Measurements from ENCODE around the gene EXTL1.
"Not testable (repeated sequence)": the region's sequence is repeated elsewhere in the genome, so short reads cannot be mapped to it uniquely, and the experiment has no call there.

EXTL1 gene, protein sequence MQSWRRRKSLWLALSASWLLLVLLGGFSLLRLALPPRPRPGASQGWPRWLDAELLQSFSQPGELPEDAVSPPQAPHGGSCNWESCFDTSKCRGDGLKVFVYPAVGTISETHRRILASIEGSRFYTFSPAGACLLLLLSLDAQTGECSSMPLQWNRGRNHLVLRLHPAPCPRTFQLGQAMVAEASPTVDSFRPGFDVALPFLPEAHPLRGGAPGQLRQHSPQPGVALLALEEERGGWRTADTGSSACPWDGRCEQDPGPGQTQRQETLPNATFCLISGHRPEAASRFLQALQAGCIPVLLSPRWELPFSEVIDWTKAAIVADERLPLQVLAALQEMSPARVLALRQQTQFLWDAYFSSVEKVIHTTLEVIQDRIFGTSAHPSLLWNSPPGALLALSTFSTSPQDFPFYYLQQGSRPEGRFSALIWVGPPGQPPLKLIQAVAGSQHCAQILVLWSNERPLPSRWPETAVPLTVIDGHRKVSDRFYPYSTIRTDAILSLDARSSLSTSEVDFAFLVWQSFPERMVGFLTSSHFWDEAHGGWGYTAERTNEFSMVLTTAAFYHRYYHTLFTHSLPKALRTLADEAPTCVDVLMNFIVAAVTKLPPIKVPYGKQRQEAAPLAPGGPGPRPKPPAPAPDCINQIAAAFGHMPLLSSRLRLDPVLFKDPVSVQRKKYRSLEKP

GRCh38 chr1:26021647-26022403 is at the start of gene EXTL1:
Gene EXTL1, plus strand, starts transcription at chr1:26021775. Its CDS starts 872 bp downstream, at chr1:26022647.
- in situ Hi-C loops (cut with MboI; ENCODE audit: low sequenced_read_pairs): no loop called here

GRCh38 chr1:25971811-25972180 is 49.8 kb upstream of the EXTL1 start:
- in situ Hi-C loops (cut with MboI; ENCODE audit: low sequenced_read_pairs): no loop called here

DNA sequence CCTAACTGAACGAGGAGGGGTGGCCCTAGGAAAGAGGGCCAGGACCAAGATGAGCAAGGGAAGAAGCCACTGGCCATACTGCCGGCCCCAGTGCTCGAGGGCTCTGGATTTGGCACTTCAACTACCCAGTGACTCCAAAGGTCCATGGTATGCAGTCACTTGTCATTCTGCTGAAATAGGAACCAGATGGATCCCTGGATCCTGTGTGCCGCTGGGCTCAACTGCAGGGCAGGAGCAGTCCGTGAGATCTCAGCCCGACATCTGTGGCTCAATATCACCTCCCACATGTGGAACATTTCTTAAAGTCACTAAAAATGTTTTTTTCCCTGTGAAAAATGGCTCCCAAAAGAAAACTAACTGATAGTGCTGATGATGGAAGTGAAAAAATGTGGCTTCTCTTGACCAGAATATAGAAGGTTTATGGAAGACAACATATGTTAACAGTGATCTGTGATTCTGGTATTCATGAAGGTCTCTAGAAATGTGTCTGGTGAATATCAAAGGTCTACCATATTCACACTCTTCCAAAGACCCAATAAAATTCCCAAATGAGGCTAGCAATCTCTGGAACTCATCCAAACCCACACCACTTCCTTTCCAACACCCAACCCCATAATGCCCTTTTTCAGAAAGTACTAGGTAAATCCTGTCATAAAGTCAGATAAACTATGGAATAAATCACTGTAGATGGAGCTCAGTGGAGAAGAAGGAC is 47.8 kb upstream of the EXTL1 start:
- in situ Hi-C loops (cut with MboI; ENCODE audit: low sequenced_read_pairs): no loop called here

- in situ Hi-C loops (cut with MboI; ENCODE audit: low sequenced_read_pairs): no loop called here
Observed at GRCh38 chr1:25977801-25978200, 43.8 kb upstream of the EXTL1 start.

- in situ Hi-C loops (cut with MboI; ENCODE audit: low sequenced_read_pairs): no loop called here
Observed at GRCh38 chr1:25978403-25978802, 43.2 kb upstream of the EXTL1 start.

DNA sequence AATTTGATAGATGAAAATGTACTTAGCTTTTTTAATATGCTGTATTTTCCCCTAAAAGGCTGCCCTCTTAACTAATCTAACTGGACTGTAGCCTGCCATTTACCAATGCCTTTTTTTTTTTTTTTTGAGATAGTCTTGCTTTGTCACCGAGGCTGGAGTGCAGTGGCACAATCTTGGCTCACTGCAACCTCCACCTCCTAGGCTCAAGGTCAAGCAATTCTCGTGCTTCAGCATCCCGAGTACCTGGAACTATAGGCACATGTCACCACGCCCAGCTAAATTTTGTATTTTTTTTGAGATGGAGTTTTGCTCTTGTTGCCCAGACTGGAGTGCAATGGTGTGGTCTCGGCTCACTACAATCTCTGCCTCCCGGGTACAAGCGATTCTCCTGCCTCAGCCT is 42.4 kb upstream of the EXTL1 start:
- in situ Hi-C loops (cut with MboI; ENCODE audit: low sequenced_read_pairs): no loop called here

GRCh38 chr1:25985171-25985570 is 36.4 kb upstream of the EXTL1 start:
- in situ Hi-C loops (cut with MboI; ENCODE audit: low sequenced_read_pairs): no loop called here

- in situ Hi-C loops (cut with MboI; ENCODE audit: low sequenced_read_pairs): no loop called here
Observed at GRCh38 chr1:25985670-25986069, 35.9 kb upstream of the EXTL1 start.

GRCh38 chr1:25986773-25987172 is 34.8 kb upstream of the EXTL1 start:
- in situ Hi-C loops (cut with MboI; ENCODE audit: low sequenced_read_pairs): not testable (repeated sequence)

GRCh38 chr1:25987951-25988350 is 33.6 kb upstream of the EXTL1 start:
- in situ Hi-C loops (cut with MboI; ENCODE audit: low sequenced_read_pairs): no loop called here

GRCh38 chr1:25989440-25990234 is 31.9 kb upstream of the EXTL1 start:
- in situ Hi-C loops (cut with MboI; ENCODE audit: low sequenced_read_pairs): no loop called here

GRCh38 chr1:25990251-25990650 is 31.3 kb upstream of the EXTL1 start:
- in situ Hi-C loops (cut with MboI; ENCODE audit: low sequenced_read_pairs): no loop called here

GRCh38 chr1:25990702-25991395 is 30.7 kb upstream of the EXTL1 start:
- in situ Hi-C loops (cut with MboI; ENCODE audit: low sequenced_read_pairs): no loop called here

- in situ Hi-C loops (cut with MboI; ENCODE audit: low sequenced_read_pairs): no loop called here
Observed at GRCh38 chr1:25991937-25992688, 29.5 kb upstream of the EXTL1 start.

DNA sequence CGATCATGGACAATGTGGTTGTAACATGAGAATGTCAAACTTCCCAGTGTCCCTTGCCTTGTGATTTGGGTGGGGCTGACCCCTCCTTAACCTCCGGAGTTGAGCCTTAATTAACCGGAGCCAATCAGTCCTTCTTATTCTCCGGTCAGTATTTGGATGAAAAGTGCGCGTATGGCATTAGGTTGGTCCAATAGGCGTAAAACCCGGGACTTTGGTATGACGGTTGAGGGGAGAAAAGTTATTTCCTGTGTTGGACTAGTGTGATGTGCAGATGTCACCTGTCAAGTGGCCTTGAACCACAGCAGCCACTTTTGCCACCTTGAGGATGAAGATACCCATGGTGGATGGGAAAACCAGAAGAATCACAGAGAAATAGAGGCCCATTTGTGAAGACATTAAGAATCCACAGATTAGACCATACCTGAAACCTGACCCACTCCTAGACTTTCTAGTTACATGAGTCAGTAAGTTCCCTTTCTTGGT is 28.8 kb upstream of the EXTL1 start:
- in situ Hi-C loops (cut with MboI; ENCODE audit: low sequenced_read_pairs): no loop called here

DNA sequence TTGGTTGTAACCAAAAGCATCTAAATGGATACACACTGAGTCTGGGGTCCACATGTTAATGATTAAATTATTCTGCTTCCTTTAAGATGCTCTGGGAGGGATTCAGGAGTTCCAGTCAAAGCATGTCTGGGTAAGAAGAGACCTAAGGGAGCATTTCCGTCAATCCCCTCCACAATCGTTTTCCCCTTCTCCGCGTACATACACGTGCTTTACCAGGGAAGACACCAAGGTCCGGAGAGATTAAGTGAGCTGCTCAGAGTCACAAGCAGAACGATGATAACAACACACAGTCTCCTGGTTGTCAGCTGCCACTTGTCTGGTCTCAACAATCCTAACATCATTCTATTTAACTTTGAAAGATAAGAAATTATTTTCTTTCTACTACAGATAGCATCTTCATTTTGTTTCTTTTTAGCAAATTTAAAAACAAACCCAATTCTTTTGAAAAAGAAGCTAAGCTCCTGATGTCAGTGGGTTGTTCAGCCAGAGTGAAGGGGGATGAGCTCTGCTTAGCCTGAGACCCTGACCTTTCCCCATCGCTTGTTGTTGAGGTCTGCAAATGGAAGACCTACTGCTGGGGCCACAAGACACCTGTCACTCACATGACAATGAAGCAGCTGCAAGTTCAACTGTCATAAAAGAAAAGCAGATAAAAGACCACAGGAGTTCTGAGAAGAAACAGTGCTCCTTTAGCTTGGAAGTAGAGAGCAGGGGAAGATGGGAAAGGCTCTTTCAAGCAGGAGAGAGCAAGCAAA is 28.2 kb upstream of the EXTL1 start:
- in situ Hi-C loops (cut with MboI; ENCODE audit: low sequenced_read_pairs): no loop called here

DNA sequence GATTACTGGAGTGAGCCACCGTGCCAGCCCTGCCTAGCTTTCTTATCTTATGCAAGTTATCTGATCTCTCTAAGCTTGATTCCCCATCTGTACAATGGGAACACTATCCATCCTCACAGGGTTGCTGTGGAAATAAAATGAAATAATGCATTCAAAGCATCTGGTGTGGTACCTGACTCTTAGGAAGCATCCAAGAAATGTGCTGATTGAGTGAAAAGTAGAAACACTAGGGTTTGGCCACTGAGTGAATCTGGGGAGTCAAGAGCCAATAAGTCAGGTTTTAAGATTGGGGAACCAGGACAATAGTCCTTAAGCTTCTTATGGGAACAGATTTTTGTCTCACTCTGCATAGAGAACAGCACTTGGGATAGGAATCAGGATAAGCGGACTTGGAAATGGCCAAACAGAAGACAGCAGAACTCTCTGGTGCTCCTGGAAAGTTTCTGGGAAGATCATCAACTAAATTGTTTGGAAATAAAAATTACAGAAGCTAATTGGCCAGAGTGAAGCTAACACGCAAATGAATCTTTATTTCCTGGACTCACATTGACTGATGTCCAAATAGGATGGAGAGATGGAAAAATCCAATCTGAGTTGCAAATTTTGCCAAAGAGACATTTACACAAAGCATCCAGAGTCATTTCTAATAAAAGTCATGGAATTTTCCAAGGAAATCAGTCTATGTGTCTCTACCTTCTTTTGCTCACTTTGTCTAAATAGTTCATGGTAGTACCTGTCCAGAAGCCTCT is 27.0 kb upstream of the EXTL1 start:
- in situ Hi-C loops (cut with MboI; ENCODE audit: low sequenced_read_pairs): no loop called here

Data from hTERT RPE-1 (cell line).